NCI-H524 treated with DMSO at 0.1 percent for 48 hours (cell line): Measurements from ENCODE around the gene HTR3A.

Experiments
- DNase-seq: peaks from one replicate; lab custom pipeline; 2025; lab: John Stamatoyannopoulos, UW

The HTR3A gene

GRCh38 chr11:114019046-114019445, 44.1 kb downstream of the HTR3A start:
- DNase-seq, result no peak

- no peak for DNase-seq
Observed at GRCh38 chr11:114019574-114019973, 44.7 kb downstream of the HTR3A start.

- DNase-seq, result no peak
Observed at GRCh38 chr11:114025329-114025907, 50.5 kb downstream of the HTR3A start.

GRCh38 chr11:114026355-114026754, 51.4 kb downstream of the HTR3A start:
- no peak for DNase-seq

GRCh38 chr11:114027391-114027790, 52.5 kb downstream of the HTR3A start:
- no peak for DNase-seq

- DNase-seq, result no peak
Observed at GRCh38 chr11:114027926-114028325, 53.0 kb downstream of the HTR3A start.

GRCh38 chr11:114031246-114031966, 56.5 kb downstream of the HTR3A start:
- DNase-seq, result no peak

GRCh38 chr11:114031967-114032320, 57.0 kb downstream of the HTR3A start:
- DNase-seq, result no peak

- DNase-seq, result no peak
Observed at GRCh38 chr11:114033066-114033465, 58.2 kb downstream of the HTR3A start.

GRCh38 chr11:114033572-114033971, 58.7 kb downstream of the HTR3A start:
- no peak for DNase-seq

- no peak for DNase-seq
Observed at GRCh38 chr11:114034956-114035355, 60.0 kb downstream of the HTR3A start.

GRCh38 chr11:114036147-114036811, 61.4 kb downstream of the HTR3A start:
- DNase-seq, result no peak

- no peak for DNase-seq
Observed at GRCh38 chr11:114036958-114037357, 62.0 kb downstream of the HTR3A start.

- no peak for DNase-seq
Observed at GRCh38 chr11:114039551-114039950, 64.6 kb downstream of the HTR3A start.
